Fibroblast of mammary gland (primary cell): Measurements from ENCODE around the gene TTLL12.

Source experiments
- DNase-seq: peaks from one replicate; pipeline ENCODE4 v3.0.0-alpha.2; 2010; ENCODE audit warnings: low read depth
- H3K4me3 ChIP-seq: 2 replicates; pipeline ENCODE4 v1.5.1; 2011; ENCODE audit warnings: low read depth, mild to moderate bottlenecking, low read length, moderate library complexity; ENCODE audit not compliant: control insufficient read depth
- CTCF ChIP-seq: conservative IDR thresholded peaks from 2 replicates; pipeline ENCODE4 v1.5.1; 2011; ENCODE audit warnings: low read depth, low read length, inconsistent platforms; ENCODE audit not compliant: control insufficient read depth, insufficient read depth

The TTLL12 gene

GRCh38 chr22:43186272-43187170 is at the start of gene TTLL12:
TSS of gene TTLL12 (minus strand) at chr22:43187134. CDS start at chr22:43187069, 65 bp downstream.
- DNase-seq = no peak
- no peak for TF ChIP-seq CTCF

GRCh38 chr22:43235445-43236409 is 48.8 kb upstream of the TTLL12 start:
- no peak for TF ChIP-seq CTCF

More at GRCh38 chr22:43186272-43187170, at the start of gene TTLL12:
- peak within 1 kb of the TSS; percentile 85 for H3K4me3 ChIP-seq

GRCh38 chr22:43234264-43234988 is 47.5 kb upstream of the TTLL12 start:
- DNase-seq = no peak
- TF ChIP-seq CTCF = no peak
- no peak overlapping the region for H3K4me3 ChIP-seq

More at GRCh38 chr22:43235445-43236409, 48.8 kb upstream of the TTLL12 start:
- no peak for DNase-seq
- no peak overlapping the region for H3K4me3 ChIP-seq

- no peak overlapping the region for H3K4me3 ChIP-seq
- no peak for DNase-seq
- TF ChIP-seq CTCF = no peak
Observed at GRCh38 chr22:43233529-43233928, 46.6 kb upstream of the TTLL12 start.

- TF ChIP-seq CTCF = no peak
- H3K4me3 ChIP-seq = no peak overlapping the region
- DNase-seq = no peak
Observed at GRCh38 chr22:43232445-43232844, 45.5 kb upstream of the TTLL12 start.

GRCh38 chr22:43231724-43232034 is 44.7 kb upstream of the TTLL12 start:
- TF ChIP-seq CTCF = no peak
- no peak for DNase-seq
- no peak overlapping the region for H3K4me3 ChIP-seq
